NCI-H460 (cell line): Measurements from ENCODE around the gene NHSL2. TPM values are rescaled to one million over a fixed set of nuclear protein-coding genes. Genes with fewer than 3 reads are reported as not detected.
"Not testable (repeated sequence)": the region's sequence is repeated elsewhere in the genome, so short reads cannot be mapped to it uniquely, and the experiment has no call there.

Source experiments
- DNase-seq: peaks from one replicate; pipeline ENCODE4 v3.0.0-alpha.2; 2016; ENCODE audit warnings: low read depth; ENCODE audit errors: extremely low read depth
- small RNA-seq, 2 experiments: library from RNA; depleted of rRNA; stranded (forward); fragments of <200 nt; gene quantifications; one replicate each; pipeline ENCODE3, GENCODE V24; 2014
- total RNA-seq: library from RNA; depleted of rRNA; stranded (reverse); fragments of >200 nt; shearing (Covaris generic); gene quantifications from 2 replicates; pipeline ENCODE4 v1.2.3, GENCODE V29; 2014; rRNA removed

The NHSL2 gene
- total RNA-seq, 1 experiment from 2014 or later = 0.05 TPM

DNA sequence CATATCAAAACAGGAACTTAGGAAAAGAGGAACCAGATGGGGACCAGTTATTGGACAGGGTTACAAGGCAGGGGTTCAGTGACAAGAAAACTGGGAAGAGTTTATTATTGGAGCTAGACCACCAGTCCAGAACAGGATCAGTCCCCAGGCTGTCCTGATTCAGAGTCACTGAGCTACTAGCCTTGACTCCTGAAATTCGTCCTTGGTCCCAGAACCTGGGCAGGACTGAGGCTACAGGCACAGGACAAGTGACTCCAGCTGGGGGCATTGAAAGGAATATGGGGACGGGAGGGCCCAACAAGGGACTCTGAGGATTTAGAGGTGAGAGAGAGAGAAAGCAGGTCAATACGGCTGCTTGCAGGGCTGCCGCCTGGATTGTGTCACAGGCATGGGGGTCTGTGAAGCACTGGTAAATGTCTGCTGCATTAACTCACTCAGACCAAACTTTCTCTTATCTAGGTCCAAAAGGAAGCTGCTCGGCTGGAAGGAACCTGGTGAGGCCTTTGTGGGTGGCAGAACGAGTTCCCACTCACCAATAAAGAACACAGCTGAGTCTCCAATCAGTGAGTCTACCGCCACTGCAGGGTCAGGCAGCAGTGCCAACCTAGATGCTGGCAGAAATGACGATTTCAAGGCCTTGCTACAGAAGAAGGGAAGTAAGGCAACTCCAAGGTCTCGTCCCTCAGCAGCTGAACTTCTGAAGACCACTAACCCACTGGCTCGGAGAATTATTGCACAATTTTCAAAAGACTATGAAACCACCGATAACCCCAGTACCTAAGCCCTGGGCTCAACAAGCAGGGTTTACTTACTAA, 232.4 kb downstream of the NHSL2 start:
- no peak for DNase-seq

DNA sequence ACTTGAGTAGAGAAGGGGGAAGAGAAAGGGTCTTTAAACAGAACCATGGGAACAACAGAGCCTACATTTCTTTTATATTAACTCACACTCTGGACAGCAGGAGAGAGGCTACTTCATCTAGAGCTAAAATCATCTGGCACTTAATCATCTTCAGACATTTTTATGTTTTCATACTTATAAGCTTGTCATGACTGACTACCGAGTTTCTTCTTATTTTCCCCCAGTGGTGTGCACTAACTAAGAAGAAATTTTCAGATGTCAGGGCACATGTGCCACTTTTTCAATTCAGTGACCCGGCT, 232.9 kb downstream of the NHSL2 start:
- no peak for DNase-seq

DNA sequence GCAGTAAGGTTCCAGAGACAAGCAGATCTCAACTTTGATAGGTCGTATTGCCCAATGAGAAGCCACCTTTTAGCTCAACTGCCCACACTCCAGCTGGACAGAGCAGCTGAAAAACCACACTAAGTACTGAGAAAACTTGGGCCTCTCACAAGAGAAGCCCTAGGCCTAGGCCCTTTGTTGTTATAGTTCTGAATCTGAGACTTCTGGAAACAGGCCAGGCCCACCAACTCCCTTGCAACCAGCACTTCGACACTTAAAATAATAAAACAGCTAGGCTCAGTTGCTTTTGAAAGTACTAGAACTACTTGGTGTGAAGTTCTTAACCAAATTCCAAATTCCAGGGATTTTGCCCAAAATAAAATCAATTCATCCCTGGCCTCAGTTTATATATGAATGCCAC, 234.5 kb downstream of the NHSL2 start:
- no peak for DNase-seq

DNA sequence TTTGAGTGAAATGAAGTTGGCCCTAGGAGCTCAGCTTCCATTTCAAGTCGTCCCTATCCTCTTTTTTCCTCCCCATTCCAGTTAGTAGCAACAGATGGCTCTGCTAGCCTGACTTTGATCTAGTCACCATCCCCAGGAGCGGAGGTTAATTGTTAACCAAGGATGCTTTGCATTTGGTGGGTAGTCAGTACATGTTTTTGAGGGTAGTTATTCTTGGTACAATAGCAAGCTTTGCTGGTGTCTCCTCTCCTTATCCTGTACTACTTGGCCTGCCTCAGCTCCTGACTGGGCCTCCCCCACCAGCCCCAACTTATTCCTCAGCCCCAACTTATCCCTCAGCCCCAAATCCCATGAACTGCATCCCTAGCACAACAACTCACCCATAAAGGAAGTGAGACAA, 235.9 kb downstream of the NHSL2 start:
- no peak for DNase-seq

DNA sequence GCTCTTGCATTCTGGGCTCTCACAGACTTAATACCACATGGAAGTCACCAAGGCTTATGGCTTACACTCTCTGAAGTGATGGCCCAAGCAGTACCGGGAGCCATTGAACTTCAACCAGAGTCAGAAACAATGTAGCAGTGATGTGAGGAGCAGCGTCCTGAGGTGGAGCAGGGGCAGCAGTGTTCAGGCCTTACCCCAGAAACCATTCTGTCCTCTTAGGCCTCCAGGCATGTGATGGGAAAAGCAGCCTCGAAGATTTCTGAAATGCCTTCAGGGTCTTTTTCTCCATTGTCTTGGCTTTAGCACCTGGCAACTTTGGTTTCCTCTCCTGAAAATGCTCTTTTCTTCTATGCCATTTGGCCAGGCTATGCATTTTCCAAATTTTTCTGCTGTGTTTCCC, 248.1 kb downstream of the NHSL2 start:
- no peak for DNase-seq

DNA sequence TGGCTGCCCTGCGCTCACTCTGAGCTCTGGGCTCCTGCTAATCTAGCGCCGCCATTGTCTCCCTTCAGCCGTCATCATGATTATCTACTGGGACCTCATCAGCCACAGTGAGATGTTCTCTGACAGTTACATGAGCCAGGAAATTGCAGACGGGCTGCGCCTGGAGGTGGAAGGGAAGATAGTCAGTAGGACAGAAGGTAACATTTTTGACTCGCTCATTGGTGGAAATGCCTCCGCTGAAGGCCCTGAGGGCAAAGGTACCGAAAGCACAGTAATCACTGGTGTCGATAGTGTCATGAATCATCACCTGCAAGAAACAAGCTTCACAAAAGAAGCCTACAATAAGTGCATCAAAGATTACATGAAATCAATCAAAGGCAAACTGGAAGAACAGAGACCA, 249.1 kb downstream of the NHSL2 start:
- no peak for DNase-seq

DNA sequence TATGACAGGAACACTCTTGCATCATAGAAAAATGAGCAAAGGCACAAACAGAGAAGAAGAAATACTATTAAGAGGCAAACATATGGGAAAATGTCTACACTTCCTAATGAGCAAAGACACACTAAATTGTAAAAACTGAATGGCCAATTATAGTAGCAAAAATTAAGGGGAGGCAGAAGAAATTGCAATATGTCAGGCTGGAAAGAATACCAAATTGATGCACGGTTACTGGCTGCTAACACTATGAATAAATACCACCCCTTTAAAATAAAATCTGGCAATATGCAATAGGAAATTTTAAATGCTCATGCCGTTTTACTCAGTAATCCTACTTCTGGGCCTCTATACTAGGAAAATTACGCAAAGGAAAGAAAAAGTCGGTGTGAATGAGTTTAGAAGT, 254.9 kb downstream of the NHSL2 start:
- DNase-seq = no peak

DNA sequence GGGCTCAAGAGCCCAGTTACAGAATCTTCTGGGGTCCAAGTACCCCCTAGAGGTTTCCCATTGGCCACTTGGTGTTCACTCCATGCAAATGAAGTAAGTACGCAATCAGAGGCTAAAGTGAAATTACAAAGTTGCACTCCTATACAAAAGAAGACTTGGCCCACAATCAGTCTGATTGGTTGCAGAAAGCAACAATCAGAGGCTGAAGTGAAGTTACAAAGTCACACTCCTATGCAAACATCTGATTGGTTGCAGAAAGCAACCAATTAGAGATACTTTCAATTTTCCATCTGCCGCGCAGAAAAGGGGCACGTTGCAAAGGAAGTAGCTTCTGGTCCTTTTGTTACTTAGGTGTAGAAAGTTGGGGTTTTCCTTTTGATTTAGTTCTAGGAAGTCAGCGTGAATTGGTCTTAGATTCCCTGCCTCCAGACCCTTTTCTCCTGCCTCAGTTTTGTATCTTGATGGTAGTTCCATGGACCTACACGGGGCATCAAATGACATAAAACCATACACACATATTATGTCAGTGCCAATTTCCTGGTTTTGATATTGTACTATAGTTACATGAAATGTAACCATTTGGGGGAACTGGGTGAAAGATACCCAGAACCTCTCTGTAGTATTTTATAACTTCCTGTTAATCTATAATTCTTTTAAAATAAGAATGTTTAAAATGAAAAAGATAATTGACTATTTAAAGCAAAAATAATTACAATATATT, 258.5 kb downstream of the NHSL2 start:
- peak; percentile 13 for DNase-seq

DNA sequence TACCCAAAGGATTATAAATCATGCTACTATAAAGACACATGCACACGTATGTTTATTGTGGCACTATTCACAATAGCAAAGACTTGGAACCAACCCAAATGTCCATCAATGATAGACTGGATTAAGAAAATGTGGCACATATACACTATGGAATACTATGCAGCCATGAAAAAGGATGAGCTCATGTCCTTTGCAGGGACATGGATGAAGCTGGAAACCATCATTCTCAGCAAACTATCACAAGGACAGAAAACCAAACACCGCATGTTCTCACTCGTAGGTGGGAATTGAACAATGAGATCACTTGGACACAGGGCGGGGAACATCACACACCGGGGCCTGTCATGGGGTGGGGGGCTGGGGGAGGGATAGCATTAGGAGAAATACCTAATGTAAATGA, 265.6 kb downstream of the NHSL2 start:
- DNase-seq = not testable (repeated sequence)

DNA sequence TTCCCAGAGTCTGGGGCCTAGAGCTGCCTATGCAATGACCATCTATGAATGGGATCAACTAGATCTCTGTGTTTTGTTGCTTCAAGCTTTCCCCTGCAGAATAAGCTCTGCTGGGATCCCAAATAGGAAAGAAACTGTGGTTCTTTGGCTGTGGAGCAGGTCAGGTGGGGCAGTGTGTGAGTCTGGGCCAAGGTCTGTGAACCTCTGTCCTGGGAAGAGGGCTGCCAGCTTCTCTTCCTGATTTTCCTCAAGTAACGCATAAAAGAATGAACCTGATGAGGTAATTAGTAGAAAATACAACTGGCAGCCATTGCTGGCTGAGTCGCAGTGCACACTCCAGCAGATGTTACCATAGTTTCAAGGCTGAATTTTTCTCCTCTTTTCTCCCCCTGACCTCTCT, 266.3 kb downstream of the NHSL2 start:
- DNase-seq = no peak

DNA sequence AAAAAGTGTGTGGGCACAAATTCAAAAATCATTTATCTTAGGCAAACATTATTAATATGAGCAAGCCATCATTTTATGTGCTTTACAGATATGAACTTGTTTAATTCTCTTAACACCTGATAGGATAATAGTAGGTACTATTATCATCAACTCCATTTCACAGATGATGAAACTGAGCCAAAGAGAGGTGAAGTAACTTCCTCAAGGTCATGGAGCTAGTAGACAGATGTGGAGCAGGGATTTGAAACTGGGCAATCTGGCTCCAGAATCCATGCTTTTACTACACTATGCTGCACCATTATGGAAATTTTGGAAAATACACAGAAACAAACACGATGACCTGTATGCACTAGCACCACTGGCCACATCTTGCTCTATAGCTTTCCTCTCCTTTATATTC, 269.9 kb downstream of the NHSL2 start:
- DNase-seq = no peak

DNA sequence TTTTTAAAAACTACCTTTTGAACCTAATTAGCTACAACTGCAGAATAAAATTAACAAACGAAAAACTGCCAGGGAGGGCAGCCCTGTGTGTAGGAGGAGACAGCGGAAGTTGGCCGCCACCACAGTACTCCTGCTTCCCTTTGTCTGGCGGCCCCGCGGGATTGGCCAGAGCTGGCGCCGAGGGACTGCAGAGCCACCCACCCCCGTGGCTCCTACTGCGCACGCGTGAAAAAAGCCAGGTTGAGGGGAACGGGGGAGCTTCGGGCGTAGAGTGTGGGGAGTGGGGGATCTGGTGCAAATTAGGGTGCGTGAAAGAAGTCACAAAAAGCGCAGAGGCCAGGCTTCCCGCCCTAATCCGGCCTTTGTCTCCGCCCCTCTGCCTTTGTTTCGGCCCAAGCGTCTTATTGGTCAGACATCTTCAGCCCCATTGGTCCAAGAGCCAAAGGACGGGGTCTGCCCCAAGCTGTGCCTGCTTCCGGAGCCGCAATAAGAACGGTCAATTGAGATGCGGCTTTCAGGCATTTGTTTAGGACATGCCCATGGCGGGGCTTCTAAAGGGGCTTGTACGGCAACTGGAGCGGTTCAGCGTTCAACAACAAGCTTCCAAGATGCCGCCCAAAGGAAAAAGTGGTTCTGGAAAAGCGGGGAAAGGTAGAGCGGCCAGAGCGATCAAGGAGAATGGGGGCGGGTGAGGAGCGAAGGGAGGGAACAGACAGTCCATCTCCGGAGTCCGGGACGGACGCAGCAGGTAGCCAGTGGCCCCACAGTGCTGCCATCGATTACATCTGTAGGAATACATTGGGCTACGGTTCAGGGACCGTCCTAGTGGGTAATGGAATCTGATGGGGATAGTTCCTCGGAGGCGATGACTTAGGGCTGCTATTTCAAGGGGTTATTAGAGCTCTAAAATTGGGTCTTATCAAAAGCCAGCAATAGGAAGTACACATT, 270.8 kb downstream of the NHSL2 start, which contains the start of gene PIN4:
TSS of gene PIN4 (plus strand) at position 580 of the 948 bp plus-strand sequence. CDS start at position 609, 29 bp downstream.
- peak; percentile 97 for DNase-seq

DNA sequence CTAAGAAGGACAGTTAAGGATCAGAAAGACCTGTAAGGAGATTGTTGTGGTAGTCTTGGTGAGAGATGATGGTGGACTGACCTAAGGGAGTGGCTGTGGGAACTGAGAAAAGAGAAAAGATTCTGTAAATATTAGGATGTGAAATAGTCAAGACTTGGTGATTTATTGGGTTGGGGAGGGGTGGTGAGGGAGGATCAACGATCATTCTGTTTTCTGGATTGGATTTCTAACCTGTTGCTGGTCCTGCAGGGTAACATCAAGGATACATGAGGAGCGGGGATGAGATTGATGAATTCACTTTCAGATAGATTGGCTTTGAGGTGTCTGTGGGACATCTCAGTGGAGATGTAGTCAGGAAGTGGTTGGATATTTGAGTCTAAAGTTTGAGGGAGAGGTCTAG, 272.3 kb downstream of the NHSL2 start:
- no peak for DNase-seq

DNA sequence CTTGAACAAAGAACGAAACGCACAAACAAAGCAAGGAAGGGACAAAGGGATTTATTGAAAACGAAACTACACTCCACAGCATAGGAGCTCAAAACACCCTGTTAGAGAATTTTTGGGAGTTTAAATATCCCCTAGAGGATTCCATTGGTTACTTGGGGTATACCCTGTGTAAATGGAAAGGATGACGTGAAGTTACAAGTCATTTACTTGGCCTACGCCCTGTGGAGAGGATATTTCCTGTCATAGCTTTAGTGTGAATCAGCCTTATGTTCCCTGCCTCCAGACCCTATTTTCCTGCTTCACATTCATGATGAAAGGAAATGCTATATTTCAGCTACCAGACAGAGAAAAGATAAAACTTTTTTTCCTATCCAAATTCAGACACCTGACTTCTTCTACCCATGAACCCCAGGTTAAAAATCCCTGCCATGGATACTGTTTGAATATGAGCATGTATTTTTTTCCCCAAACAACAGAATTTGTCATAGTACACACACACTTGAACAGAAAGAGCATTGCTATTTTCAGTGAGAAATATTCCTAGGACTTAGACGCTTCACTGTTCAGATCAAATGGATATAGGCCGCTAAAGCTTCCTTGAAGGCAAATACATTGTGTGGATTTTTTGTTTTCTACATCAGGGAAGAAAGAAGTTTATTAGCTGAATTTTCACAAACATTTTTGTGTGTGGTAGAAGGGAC, 291.3 kb downstream of the NHSL2 start:
- DNase-seq = peak; percentile 79

Small RNA genes within 50 kb of the gene (small RNA-seq; reads per million reads assigned to genes)
- gene RNU6-1078P = 0 reads per million in 2 experiments

Other genes starting within 250 kb of the NHSL2 start
- gene CXorf49, start 192.6 kb upstream of the NHSL2 start, total RNA-seq = not detected in 2 replicates
- not detected in 2 replicates for gene CXorf49B, start 147.5 kb upstream of the NHSL2 start, total RNA-seq
- gene RTL5, start 221.1 kb downstream of the NHSL2 start, total RNA-seq = 0.37 and 0.46 TPM in 2 replicates